HG03175 (cell line): ENCODE data around the gene TNS3.
"Not testable (repeated sequence)": the region's sequence is repeated elsewhere in the genome, so short reads cannot be mapped to it uniquely, and the experiment has no call there.

Source experiments
- ATAC-seq: cut with Tn5 transposase; IDR thresholded peaks from one replicate; pipeline ENCODE4 v1.9.1; 2021; ENCODE audit warnings: mild to moderate bottlenecking, moderate library complexity; ENCODE audit not compliant: unreplicated experiment

The TNS3 gene

GRCh38 chr7:47474937-47475879, 106.7 kb downstream of the TNS3 start:
- peak; percentile 83 for ATAC-seq

GRCh38 chr7:47474211-47474936, 107.5 kb downstream of the TNS3 start:
- no peak for ATAC-seq

- no peak for ATAC-seq
Observed at GRCh38 chr7:47473499-47474210, 108.3 kb downstream of the TNS3 start.

GRCh38 chr7:47472444-47473157, 109.3 kb downstream of the TNS3 start:
- ATAC-seq, result no peak

- ATAC-seq, result no peak
Observed at GRCh38 chr7:47471831-47472230, 110.1 kb downstream of the TNS3 start.

GRCh38 chr7:47471358-47471703, 110.6 kb downstream of the TNS3 start:
- no peak for ATAC-seq

GRCh38 chr7:47470567-47471357, 111.1 kb downstream of the TNS3 start:
- no peak for ATAC-seq

- ATAC-seq, result not testable (repeated sequence)
Observed at GRCh38 chr7:47469846-47470245, 112.1 kb downstream of the TNS3 start.

- ATAC-seq, result no peak
Observed at GRCh38 chr7:47466832-47467231, 115.1 kb downstream of the TNS3 start.

- no peak for ATAC-seq
Observed at GRCh38 chr7:47465191-47465590, 116.7 kb downstream of the TNS3 start.

- ATAC-seq, result no peak
Observed at GRCh38 chr7:47464266-47464665, 117.6 kb downstream of the TNS3 start.

GRCh38 chr7:47461746-47462145, 120.2 kb downstream of the TNS3 start:
- no peak for ATAC-seq

- ATAC-seq, result no peak
Observed at GRCh38 chr7:47461161-47461560, 120.8 kb downstream of the TNS3 start.

- no peak for ATAC-seq
Observed at GRCh38 chr7:47460251-47460989, 121.5 kb downstream of the TNS3 start.

GRCh38 chr7:47458486-47458885, 123.4 kb downstream of the TNS3 start:
- no peak for ATAC-seq

GRCh38 chr7:47458057-47458456, 123.9 kb downstream of the TNS3 start:
- no peak for ATAC-seq

- no peak for ATAC-seq
Observed at GRCh38 chr7:47456210-47456955, 125.5 kb downstream of the TNS3 start.

- ATAC-seq, result no peak
Observed at GRCh38 chr7:47455872-47456185, 126.1 kb downstream of the TNS3 start.
